Stimulated activated CD4-positive, alpha-beta T cell treated with anti-CD3 and anti-CD28 coated beads, Interleukin-15, amount 100 ng/mL, for 1 hour (primary cell): ENCODE data around the gene TXLNB.

ENCODE experiments used
- DNase-seq, 2 donors: peaks; one replicate each; pipeline ENCODE4 v3.0.0-alpha.2; 2020; ENCODE audit warnings: low read depth in 1 of 2, low spot score in 1 of 2

TXLNB gene

GRCh38 chr6:139275279-139276055 is 16.3 kb downstream of the TXLNB start:
- no peak for DNase-seq

GRCh38 chr6:139271056-139271455 is 20.7 kb downstream of the TXLNB start:
- no peak for DNase-seq

- DNase-seq = no peak
Measured at GRCh38 chr6:139270249-139270648, 21.5 kb downstream of the TXLNB start.

GRCh38 chr6:139265512-139266190 is 26.1 kb downstream of the TXLNB start:
- no peak for DNase-seq

GRCh38 chr6:139262519-139263300 is 29.1 kb downstream of the TXLNB start:
- no peak for DNase-seq

- DNase-seq = no peak
Measured at GRCh38 chr6:139257821-139258398, 33.9 kb downstream of the TXLNB start.

GRCh38 chr6:139257291-139257690 is 34.5 kb downstream of the TXLNB start:
- no peak for DNase-seq

- DNase-seq = no peak
Measured at GRCh38 chr6:139256087-139256486, 35.7 kb downstream of the TXLNB start.

GRCh38 chr6:139254196-139254595 is 37.6 kb downstream of the TXLNB start:
- no peak for DNase-seq

GRCh38 chr6:139253656-139254055 is 38.1 kb downstream of the TXLNB start:
- no peak for DNase-seq

GRCh38 chr6:139251691-139252390 is 40.0 kb downstream of the TXLNB start:
- no peak for DNase-seq

- no peak for DNase-seq
Measured at GRCh38 chr6:139251045-139251690, 40.6 kb downstream of the TXLNB start.

- peak in 1 of 2 donors; percentile 26 for DNase-seq
Measured at GRCh38 chr6:139250296-139251044, 41.3 kb downstream of the TXLNB start.

- peak in 1 of 2 donors; percentile 7 for DNase-seq
Measured at GRCh38 chr6:139249395-139249794, 42.4 kb downstream of the TXLNB start.

GRCh38 chr6:139248911-139249310 is 42.9 kb downstream of the TXLNB start:
- DNase-seq = no peak

- no peak for DNase-seq
Measured at GRCh38 chr6:139247618-139248017, 44.2 kb downstream of the TXLNB start.

- DNase-seq = no peak
Measured at GRCh38 chr6:139243536-139243935, 48.3 kb downstream of the TXLNB start.

- DNase-seq = no peak
Measured at GRCh38 chr6:139242457-139243240, 49.1 kb downstream of the TXLNB start.
